PC-9 (cell line): Measurements from ENCODE around the gene NET1. TPM values are rescaled to one million over a fixed set of nuclear protein-coding genes. Genes with fewer than 3 reads are reported as not detected.

Source experiments
- BruUV-seq: library from RNA; stranded (reverse); fragments of 400-500 nt; replicated peaks from 2 replicates; lab custom pipeline; 2021; lab: Mats Ljungman, UMichigan
- CTCF ChIA-PET: fragments of 300-600 bp; sonication (Branson Sonifier 250); formaldehyde crosslinking; loops from one replicate; lab custom pipeline; 2022; ENCODE audit warnings: antibody characterized with exemption; lab: Charles Lee
- POLR2A ChIA-PET: fragments of 300-600 bp; sonication (Branson Sonifier 250); formaldehyde crosslinking; loops from one replicate; lab custom pipeline; 2022; ENCODE audit warnings: antibody characterized with exemption; ENCODE audit not compliant: unreplicated experiment; lab: Charles Lee
- DNase-seq, 2 experiments: peaks; one replicate each; pipeline versions ENCODE4 v3.0.0 to v3.0.0-alpha.2; 2015 to 2022; ENCODE audit warnings: mixed read lengths in 1 of 2
- H2AFZ ChIP-seq: fragments of 200-600 bp; sonication (generic); 2 replicates; pipeline ENCODE4 v1.8.1; 2017; ENCODE audit warnings: antibody characterized with exemption
- H3F3A ChIP-seq: fragments of 200-600 bp; sonication (generic); 2 replicates; pipeline ENCODE4 v1.8.1; 2017; ENCODE audit warnings: antibody characterized with exemption, mild to moderate bottlenecking, low read depth; ENCODE audit not compliant: insufficient read depth
- H3K27ac ChIP-seq: fragments of 200-600 bp; sonication (generic); 2 replicates; pipeline ENCODE4 v1.6.1; 2016; ENCODE audit warnings: mixed run types
- H3K27me3 ChIP-seq: fragments of 200-600 bp; sonication (generic); 2 replicates; pipeline ENCODE4 v1.6.1; 2016; ENCODE audit warnings: low read depth, mixed run types; ENCODE audit not compliant: insufficient read depth
- H3K36me3 ChIP-seq: fragments of 200-600 bp; sonication (generic); 2 replicates; pipeline ENCODE4 v1.6.1; 2016; ENCODE audit warnings: low read depth, mixed run types
- H3K4me1 ChIP-seq: fragments of 200-600 bp; sonication (generic); replicated peaks from 2 replicates; pipeline ENCODE4 v1.6.1; 2016; ENCODE audit warnings: mixed run types; ENCODE audit not compliant: insufficient read depth
- H3K4me2 ChIP-seq: fragments of 200-600 bp; sonication (generic); 2 replicates; pipeline ENCODE4 v1.6.1; 2017; ENCODE audit warnings: mixed run types
- H3K4me3 ChIP-seq: fragments of 200-600 bp; sonication (generic); 2 replicates; pipeline ENCODE4 v1.6.1; 2016; ENCODE audit warnings: mixed run types
- H3K79me2 ChIP-seq: fragments of 200-600 bp; sonication (generic); 2 replicates; pipeline ENCODE4 v1.6.1; 2017; ENCODE audit warnings: low read depth, mixed run types
- H3K9me2 ChIP-seq: fragments of 200-600 bp; sonication (generic); 2 replicates; pipeline ENCODE4 v1.8.1; 2017; ENCODE audit warnings: mild to moderate bottlenecking; ENCODE audit not compliant: insufficient read depth
- H3K9me3 ChIP-seq: fragments of 200-600 bp; sonication (generic); 2 replicates; pipeline ENCODE4 v1.8.1; 2016; ENCODE audit warnings: low read depth; ENCODE audit not compliant: insufficient read depth
- H4K20me1 ChIP-seq: fragments of 200-600 bp; sonication (generic); 2 replicates; pipeline ENCODE4 v1.8.1; 2017; ENCODE audit not compliant: insufficient read depth
- EZH2 ChIP-seq: fragments of 200-600 bp; sonication (generic); IDR thresholded peaks from 2 replicates; pipeline ENCODE4 v1.8.0; 2017; ENCODE audit warnings: antibody characterized with exemption, low read depth
- intact Hi-C: fragments of 100-400 bp; cut with micrococcal nuclease; formaldehyde crosslinking; loops from one replicate; pipeline ENCODE4 v1.10.0; 2022; ENCODE audit not compliant: unreplicated experiment
- total RNA-seq: library from RNA; stranded (reverse); gene quantifications from 2 replicates; pipeline ENCODE4 v1.2.3, GENCODE V29; 2021
- TF ChIP-seq, protein P1 (sequence below): fragments of 200-600 bp; sonication (generic); conservative IDR thresholded peaks from 2 replicates; pipeline ENCODE4 v1.6.1; 2017; ENCODE audit warnings: mixed run types, antibody characterized with exemption, mild to moderate bottlenecking, moderate library complexity

Gene NET1
- total RNA-seq, 1 experiment from 2014 or later: 150 TPM

DNA sequence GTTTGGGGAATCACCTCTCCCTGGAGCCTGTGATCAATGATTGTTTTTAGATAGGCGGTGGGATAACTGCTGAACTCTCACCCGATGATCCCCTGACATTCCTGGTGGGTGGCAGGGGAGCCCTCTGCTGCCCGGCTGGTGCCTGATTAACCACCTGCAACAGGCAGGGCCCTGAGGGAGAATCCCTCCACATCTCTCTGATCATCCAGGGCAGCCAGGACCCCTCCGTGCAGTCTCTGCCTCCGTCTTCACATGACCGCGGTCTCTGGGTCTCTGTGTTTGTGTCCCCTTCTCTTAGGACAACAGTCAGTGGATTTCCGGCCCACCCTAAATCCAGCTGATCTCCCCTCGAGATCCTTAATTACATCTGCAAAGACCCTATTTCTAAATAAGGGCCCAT, 69.7 kb downstream of the NET1 start:
- ChIA-PET CTCF (no interaction called here), POLR2A (no interaction called here)
- Histone ChIP-seq H3K4me3 (no peak overlapping the region), H3K27ac (no peak overlapping the region), H4K20me1 (no peaks in the 10 kb centered on the region), H3K36me3 (no peaks in the 10 kb centered on the region), H3K9me2 (no peaks in the 10 kb centered on the region), H2AFZ (no peak overlapping the region), H3K4me2 (no peak overlapping the region), H3K9me3 (no peaks in the 10 kb centered on the region), H3K79me2 (no peaks in the 10 kb centered on the region), H3F3A (no peaks in the 10 kb centered on the region), H3K27me3 (no peaks in the 10 kb centered on the region), H3K4me1 (no peaks in the 10 kb centered on the region)
- TF ChIP-seq, protein P1, sequence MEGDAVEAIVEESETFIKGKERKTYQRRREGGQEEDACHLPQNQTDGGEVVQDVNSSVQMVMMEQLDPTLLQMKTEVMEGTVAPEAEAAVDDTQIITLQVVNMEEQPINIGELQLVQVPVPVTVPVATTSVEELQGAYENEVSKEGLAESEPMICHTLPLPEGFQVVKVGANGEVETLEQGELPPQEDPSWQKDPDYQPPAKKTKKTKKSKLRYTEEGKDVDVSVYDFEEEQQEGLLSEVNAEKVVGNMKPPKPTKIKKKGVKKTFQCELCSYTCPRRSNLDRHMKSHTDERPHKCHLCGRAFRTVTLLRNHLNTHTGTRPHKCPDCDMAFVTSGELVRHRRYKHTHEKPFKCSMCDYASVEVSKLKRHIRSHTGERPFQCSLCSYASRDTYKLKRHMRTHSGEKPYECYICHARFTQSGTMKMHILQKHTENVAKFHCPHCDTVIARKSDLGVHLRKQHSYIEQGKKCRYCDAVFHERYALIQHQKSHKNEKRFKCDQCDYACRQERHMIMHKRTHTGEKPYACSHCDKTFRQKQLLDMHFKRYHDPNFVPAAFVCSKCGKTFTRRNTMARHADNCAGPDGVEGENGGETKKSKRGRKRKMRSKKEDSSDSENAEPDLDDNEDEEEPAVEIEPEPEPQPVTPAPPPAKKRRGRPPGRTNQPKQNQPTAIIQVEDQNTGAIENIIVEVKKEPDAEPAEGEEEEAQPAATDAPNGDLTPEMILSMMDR: no peak
- no peak for TF ChIP-seq EZH2
- DNase-seq: no peak
- no TSS peak for BruUV-seq
- intact Hi-C loops: no loop called here

DNA sequence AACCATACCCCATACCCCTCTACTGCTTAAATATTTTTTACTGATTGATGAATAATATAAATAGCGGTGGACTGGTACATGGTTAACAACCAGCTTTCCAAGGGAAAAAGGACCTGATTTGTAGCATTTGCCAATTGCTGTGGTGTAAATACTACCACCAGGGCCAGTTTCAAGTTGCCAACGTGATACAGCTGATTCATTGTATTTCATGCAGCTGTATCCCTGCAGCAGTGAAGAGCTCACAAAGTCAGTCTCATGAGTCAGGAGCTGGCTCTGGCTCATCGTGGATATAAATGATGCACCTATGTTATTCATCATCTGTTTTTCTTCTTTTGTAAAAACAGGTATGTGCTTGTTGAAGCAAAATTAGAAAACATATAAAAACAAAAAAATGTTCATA, 71.8 kb downstream of the NET1 start:
- Histone ChIP-seq H3K79me2 (no peaks in the 10 kb centered on the region; the same call in 1 of the 2 replicates), H3K27ac (no peak overlapping the region), H3F3A (peaks cover 13% of the 10 kb centered on the region), H3K27me3 (no peaks in the 10 kb centered on the region), H3K9me2 (no peaks in the 10 kb centered on the region), H2AFZ (no peak overlapping the region), H3K36me3 (no peaks in the 10 kb centered on the region), H3K4me3 (no peak overlapping the region), H4K20me1 (no peaks in the 10 kb centered on the region), H3K4me2 (no peak overlapping the region), H3K9me3 (no peaks in the 10 kb centered on the region), H3K4me1 (peaks cover 12% of the 10 kb centered on the region)
- ChIA-PET POLR2A (no interaction called here), CTCF (no interaction called here)
- TF ChIP-seq, protein P1: no peak
- TF ChIP-seq EZH2: no peak
- no peak for DNase-seq
- intact Hi-C loops: no loop called here
- no TSS peak for BruUV-seq

DNA sequence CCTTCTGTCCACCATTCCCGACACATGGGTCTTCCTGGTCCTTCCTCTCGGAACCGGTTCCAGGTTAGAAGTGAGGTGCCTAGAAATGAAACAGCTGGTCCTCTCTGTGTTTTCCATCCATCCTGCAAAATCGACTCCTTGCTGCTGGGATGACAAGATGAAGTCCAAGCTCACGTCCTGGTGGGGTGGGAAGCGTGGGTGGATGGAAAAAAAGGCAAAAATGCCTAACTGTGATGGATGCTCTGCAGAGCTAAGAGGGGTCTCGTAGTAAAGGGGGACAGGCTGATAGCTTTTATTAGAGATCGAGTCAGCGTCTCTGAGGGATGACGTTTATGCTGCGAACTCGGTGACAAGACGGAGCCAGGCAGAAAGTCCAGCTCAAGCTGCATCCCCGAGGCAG, 72.9 kb downstream of the NET1 start:
- no peak overlapping the region for H3K4me3 ChIP-seq
- intact Hi-C loops: no loop called here
- ChIA-PET POLR2A (no interaction called here), CTCF (no interaction called here)
- no peaks in the 10 kb centered on the region for H4K20me1 ChIP-seq
- no peak overlapping the region for H2AFZ ChIP-seq
- BruUV-seq: no TSS peak
- TF ChIP-seq, protein P1: no peak
- TF ChIP-seq EZH2: no peak
- H3K27me3 ChIP-seq: no peaks in the 10 kb centered on the region
- no peaks in the 10 kb centered on the region; the same call in 1 of the 2 replicates for H3K79me2 ChIP-seq
- H3K36me3 ChIP-seq: no peaks in the 10 kb centered on the region
- H3K27ac ChIP-seq: no peak overlapping the region
- H3K4me1 ChIP-seq: peaks cover 22% of the 10 kb centered on the region
- no peak overlapping the region for H3K4me2 ChIP-seq
- no peaks in the 10 kb centered on the region for H3K9me2 ChIP-seq
- no peak for DNase-seq
- no peaks in the 10 kb centered on the region for H3K9me3 ChIP-seq
- peaks cover 20% of the 10 kb centered on the region for H3F3A ChIP-seq
